HG02840 (cell line): ENCODE results near the gene ZNF571.

Experiments
- ATAC-seq: cut with Tn5 transposase; IDR thresholded peaks from one replicate; pipeline ENCODE4 v1.9.1; 2021; ENCODE audit warnings: mild to moderate bottlenecking, moderate library complexity, moderate number of reproducible peaks; ENCODE audit not compliant: unreplicated experiment, low FRiP score

ZNF571 gene

GRCh38 chr19:37594304-37594981, at the start of gene ZNF571, which contains the start of gene ZNF540:
ZNF571 (minus strand) TSS chr19:37594792; CDS start chr19:37586676, 8,116 bp downstream.
ZNF540 (plus strand) TSS chr19:37594876; CDS start chr19:37598448, 3,572 bp downstream.
- peak; percentile 96 for ATAC-seq

DNA sequence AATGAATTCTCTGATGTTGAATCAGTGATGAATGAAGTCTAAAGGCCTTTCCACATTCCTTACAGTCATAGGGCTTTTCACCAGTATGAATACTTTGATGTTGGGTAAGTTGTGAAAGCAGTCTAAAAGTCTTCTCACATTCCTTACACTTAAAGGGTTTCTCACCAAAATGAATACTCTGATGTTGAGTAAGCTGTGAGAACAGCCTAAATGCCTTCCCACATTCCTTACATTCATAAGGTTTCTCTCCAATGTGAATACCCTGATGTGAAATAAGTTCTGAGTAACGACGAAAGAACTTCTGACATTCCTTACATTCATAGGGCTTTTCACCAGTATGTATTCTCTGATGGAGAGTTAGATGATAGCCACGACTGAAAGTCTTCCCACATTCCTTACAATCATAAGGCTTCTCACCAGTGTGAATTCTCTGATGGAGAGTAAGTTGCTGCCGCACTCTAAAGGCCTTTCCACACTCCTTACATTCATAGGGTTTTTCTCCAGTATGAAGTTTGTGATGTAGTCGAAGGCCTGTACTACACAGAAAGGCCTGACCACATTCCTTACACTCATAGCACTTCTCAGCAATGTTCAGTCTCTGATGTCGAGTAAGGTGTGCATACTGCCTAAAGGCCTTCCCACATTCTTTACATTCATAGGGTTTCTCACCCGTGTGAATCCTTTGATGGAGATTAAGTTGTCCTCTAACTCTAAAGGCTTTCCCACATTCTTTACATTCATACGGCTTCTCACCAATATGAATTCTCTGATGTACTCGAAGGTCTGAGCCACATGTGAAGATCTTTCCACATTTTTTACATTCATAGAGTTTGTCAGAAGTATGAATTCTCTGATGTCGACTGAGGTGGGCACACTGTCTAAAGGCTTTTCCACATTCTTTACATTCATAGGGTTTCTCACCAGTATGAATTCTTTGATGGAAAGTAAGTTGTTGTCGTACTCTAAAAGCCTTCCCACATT, 40.8 kb upstream of the ZNF571 start:
- ATAC-seq = no peak

DNA sequence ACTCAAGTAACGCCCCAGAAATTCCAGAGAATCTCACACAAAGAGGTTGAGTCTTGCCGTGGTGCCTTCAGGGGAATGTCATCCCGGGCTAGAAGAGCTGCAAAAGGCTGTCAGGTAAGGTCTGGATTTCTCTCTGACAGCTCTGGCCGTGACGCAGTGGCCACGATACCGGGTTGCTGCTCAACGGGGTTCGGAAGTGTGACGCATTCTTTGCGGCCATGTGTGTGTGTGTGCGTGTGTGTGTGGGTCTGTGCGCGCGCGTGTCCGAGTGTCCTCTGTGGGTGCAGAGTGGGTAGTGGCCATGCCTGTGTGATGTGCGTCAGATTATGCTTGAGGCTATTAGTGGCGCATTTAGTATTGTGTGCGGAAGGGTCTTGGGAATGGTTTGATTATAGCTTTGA, 390 bp upstream of the ZNF571 start:
- peak; percentile 12 for ATAC-seq

GRCh38 chr19:37593996-37594303, 642 bp downstream of the ZNF571 start:
- no peak for ATAC-seq

GRCh38 chr19:37583340-37583739, 11.3 kb downstream of the ZNF571 start:
- no peak for ATAC-seq

GRCh38 chr19:37572203-37572602, 22.4 kb downstream of the ZNF571 start:
- ATAC-seq = no peak

GRCh38 chr19:37565370-37565669, 29.3 kb downstream of the ZNF571 start:
- no peak for ATAC-seq

GRCh38 chr19:37564624-37565369, 29.8 kb downstream of the ZNF571 start:
- ATAC-seq = no peak

DNA sequence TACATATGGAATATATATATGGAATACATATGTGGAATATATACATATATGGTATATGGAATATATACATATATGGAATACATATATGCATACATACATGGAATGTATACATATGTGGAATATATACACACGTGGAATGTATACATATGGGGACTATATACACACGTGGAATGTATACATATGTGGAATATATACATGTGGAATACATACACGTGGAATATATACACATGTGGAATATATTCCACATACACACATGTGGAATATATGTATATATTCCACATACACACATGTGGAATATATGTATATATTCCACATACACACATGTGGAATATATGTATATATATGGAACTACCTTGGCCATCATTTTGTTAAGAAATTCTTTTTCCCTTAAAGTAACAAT, 31.1 kb downstream of the ZNF571 start:
- ATAC-seq = no peak

GRCh38 chr19:37551129-37551993, 43.2 kb downstream of the ZNF571 start:
- ATAC-seq = no peak

DNA sequence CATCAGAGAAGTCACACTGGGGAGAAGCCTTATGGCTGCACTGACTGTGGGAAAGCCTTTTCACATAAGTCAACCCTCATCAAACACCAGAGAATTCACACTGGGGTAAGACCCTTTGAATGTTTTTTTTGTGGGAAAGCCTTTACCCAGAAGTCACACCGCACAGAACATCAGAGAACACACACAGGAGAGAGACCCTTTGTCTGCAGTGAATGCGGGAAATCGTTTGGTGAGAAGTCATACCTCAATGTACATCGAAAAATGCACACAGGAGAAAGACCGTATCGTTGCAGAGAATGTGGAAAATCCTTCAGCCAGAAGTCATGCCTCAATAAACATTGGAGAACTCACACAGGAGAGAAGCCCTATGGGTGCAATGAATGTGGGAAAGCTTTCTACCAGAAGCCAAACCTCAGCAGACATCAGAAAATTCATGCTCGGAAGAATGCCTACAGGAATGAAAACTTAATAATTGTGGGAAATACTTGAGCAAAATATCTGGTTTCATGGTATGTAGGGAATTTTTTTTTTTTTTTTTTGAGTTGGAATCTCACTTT, 57.1 kb downstream of the ZNF571 start:
- no peak for ATAC-seq

- no peak for ATAC-seq
These were observed 74.7 kb downstream of the ZNF571 start for GRCh38 chr19:37519890-37520289.
